NOMO-1 treated with dmso at 0.1 percent for 144 hours (cell line): Measurements from ENCODE around the gene TMEM120B.

Experiments used
- DNase-seq: peaks from one replicate; lab custom pipeline; 2025; ENCODE audit not compliant: unreplicated experiment; lab: John Stamatoyannopoulos, UW

The TMEM120B gene

DNA sequence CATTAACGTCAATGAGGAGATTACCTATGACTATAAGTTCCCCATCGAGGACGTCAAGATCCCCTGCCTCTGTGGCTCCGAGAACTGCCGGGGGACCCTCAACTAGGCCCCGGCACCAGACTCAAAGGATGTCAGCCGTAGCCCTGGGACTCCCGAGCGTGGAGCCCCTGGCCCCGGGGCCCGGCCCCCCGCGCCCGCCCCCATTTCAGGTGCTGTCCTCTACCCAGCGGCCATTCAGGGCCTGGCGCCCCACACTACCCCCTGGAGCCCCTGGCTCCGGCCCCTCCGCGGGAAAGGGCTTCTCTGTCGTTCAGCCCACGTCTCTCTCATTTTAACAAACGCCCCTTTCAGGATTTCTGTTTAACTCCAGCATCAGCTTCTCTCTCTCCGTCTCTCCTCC is 117.6 kb downstream of the TMEM120B start:
- no peak for DNase-seq

DNA sequence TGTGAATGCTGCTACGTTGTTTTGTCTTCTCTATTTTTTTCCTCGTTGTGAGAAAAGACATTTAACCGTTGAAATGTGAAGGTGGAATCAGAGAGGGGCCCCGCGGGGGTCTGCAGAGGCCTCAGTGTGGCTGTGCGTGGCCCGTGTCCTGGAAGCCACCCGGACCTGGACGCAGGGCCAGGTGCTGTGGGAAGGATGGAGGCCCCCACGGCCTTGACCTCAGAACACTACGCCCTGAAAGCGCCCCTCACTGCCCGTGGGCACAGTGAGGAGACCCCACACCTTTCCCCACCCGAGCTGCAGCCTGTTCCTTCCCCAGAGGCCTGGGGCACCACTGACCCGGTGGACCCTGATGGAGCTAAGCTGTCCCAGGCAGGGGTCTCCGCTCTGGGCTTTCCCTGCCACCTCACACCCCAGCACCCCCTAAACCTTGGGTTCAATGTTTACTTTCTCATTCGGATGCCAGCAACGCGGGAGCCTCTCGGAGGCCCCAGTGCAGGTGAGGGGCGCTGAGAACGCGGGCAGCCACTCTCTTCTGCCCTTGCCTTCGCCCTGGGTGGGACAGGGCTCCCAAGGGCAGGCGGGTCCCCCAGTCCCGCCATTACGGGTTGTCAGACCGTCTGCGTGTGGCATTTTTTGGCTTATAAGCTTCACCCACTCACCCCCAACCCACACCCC is 118.2 kb downstream of the TMEM120B start:
- no peak for DNase-seq
